Vagina (tissue), 2 donors: ENCODE data around the gene TSPY8. TPM values are rescaled to one million over a fixed set of nuclear protein-coding genes. Genes with fewer than 3 reads are reported as not detected.
"Not testable (repeated sequence)": the region's sequence is repeated elsewhere in the genome, so short reads cannot be mapped to it uniquely, and the experiment has no call there.

Source experiments
- DNase-seq, 2 donors: peaks; one replicate each; pipeline ENCODE4 v3.0.0-alpha.2; 2017; ENCODE audit errors: extremely low spot score in 2 of 2
- H3K27ac ChIP-seq: fragments of 200-600 bp; sonication (generic); one replicate; pipeline ENCODE4 v1.5.1; 2019
- H3K27me3 ChIP-seq: fragments of 200-600 bp; sonication (generic); one replicate; pipeline ENCODE4 v1.5.1; 2019
- H3K36me3 ChIP-seq, 2 donors: fragments of 200-600 bp; sonication (generic); one replicate each; pipeline ENCODE4 v1.5.1; 2017 to 2019
- H3K4me1 ChIP-seq: fragments of 200-600 bp; sonication (generic); one replicate; pipeline ENCODE4 v1.5.1; 2019
- H3K4me3 ChIP-seq, 2 donors: fragments of 200-600 bp; sonication (generic); 1 replicate in 1 of 2; 2 replicates in 1 of 2; pipeline ENCODE4 v1.5.1; 2016 to 2019
- H3K9me3 ChIP-seq: fragments of 200-600 bp; sonication (generic); one replicate; pipeline ENCODE4 v1.5.1; 2019
- POLR2A ChIP-seq, 2 donors: fragments of 450-650 bp; IDR thresholded peaks; one replicate each; pipeline ENCODE4 v1.6.1; 2017; ENCODE audit warnings: antibody characterized with exemption in 2 of 2, mild to moderate bottlenecking in 2 of 2, moderate library complexity in 2 of 2
- POLR2AphosphoS5 ChIP-seq, 2 donors: sonication (generic); formaldehyde crosslinking; IDR thresholded peaks; one replicate each; pipeline ENCODE4 v1.9.0; 2017; ENCODE audit warnings: antibody characterized with exemption in 2 of 2, mild to moderate bottlenecking in 2 of 2, low read depth in 1 of 2; ENCODE audit not compliant: insufficient read depth in 1 of 2
- intact Hi-C: fragments of 100-400 bp; cut with DNase I; formaldehyde crosslinking; loops from one replicate; pipeline ENCODE4 v1.15.1; 2023
- small RNA-seq: library from RNA; depleted of rRNA; stranded (forward); fragments of <200 nt; gene quantifications from one replicate; pipeline ENCODE3, GENCODE V24; 2016
- total RNA-seq: library from RNA; depleted of rRNA; stranded (reverse); fragments of >200 nt; gene quantifications from one replicate; pipeline ENCODE4 v1.2.3, GENCODE V29; 2016
- TF ChIP-seq, protein P1 (sequence below), 3 experiments: fragments of 450-650 bp in 2 of 3; fragments of 200-600 bp in 1 of 3; sonication (generic) in 1 of 3; IDR thresholded peaks; one replicate each; pipeline ENCODE4 v1.5.1; 2017 to 2019; ENCODE audit warnings: antibody characterized with exemption in 3 of 3, mild to moderate bottlenecking in 2 of 3, moderate library complexity in 2 of 3

Gene TSPY8, protein sequence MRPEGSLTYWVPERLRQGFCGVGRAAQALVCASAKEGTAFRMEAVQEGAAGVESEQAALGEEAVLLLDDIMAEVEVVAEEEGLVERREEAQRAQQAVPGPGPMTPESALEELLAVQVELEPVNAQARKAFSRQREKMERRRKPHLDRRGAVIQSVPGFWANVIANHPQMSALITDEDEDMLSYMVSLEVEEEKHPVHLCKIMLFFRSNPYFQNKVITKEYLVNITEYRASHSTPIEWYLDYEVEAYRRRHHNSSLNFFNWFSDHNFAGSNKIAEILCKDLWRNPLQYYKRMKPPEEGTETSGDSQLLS
- not detected for total RNA-seq

DNA sequence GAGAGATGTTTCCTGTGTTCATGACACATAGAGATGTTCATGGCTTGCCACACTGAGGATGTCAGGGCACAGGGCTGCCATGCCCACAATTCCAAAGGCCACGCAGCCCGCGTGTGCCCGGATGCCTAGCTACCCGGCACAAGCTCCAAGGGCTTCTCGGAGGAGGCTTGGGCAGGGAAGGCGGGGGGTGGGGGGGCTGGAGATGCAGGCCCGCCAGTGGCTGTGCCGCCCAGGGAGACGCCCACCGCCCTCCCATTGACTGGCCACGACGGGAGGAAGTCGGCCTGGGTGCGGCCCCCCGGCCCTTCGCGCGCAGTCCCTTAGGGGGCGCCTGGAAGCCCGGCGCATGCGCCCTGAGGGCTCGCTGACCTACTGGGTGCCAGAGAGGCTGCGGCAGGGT, at the start of gene TSPY8:
TSS of gene TSPY8 (plus strand) at position 301 of the 400 bp plus-strand sequence. CDS start at position 347, 46 bp downstream.
- H3K4me3 ChIP-seq, intact Hi-C loops, H3K4me1 ChIP-seq, H3K27ac ChIP-seq, H3K9me3 ChIP-seq, H3K36me3 ChIP-seq, H3K27me3 ChIP-seq, DNase-seq: not testable (repeated sequence)

DNA sequence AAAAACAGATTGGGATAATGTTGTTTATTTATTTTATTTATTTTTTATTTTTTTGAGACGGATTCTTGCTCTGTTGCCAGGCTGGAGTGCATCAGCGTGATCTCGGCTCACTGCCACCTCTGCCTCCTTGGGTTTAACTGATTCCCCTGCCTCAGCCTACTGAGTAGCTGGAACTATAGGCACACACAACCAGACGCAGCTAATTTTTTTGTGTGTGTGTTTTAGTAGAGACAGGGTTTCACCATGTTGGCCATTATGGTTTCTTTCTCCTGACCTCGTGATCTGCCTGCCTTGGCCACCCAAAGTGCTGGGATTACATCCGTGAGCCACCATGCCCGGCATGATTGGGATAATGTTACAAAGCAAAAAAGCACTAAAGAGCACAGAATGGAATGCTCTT, 36.6 kb upstream of the TSPY8 start:
- intact Hi-C loops: no loop called here
- Histone ChIP-seq H3K36me3 (no peaks in the 10 kb centered on the region), H3K27ac (no peak overlapping the region), H3K4me1 (no peaks in the 10 kb centered on the region), H3K27me3 (no peaks in the 10 kb centered on the region), H3K9me3 (no peaks in the 10 kb centered on the region), H3K4me3 (no peak overlapping the region)
- TF ChIP-seq POLR2A (IDR thresholded peaks at IDR 0.05) (no peak), POLR2AphosphoS5 (IDR thresholded peaks at IDR 0.05; ENCODE audit: insufficient read depth in 1 of 2, low read depth in 1 of 2) (no peak)
- TF ChIP-seq, protein P1, sequence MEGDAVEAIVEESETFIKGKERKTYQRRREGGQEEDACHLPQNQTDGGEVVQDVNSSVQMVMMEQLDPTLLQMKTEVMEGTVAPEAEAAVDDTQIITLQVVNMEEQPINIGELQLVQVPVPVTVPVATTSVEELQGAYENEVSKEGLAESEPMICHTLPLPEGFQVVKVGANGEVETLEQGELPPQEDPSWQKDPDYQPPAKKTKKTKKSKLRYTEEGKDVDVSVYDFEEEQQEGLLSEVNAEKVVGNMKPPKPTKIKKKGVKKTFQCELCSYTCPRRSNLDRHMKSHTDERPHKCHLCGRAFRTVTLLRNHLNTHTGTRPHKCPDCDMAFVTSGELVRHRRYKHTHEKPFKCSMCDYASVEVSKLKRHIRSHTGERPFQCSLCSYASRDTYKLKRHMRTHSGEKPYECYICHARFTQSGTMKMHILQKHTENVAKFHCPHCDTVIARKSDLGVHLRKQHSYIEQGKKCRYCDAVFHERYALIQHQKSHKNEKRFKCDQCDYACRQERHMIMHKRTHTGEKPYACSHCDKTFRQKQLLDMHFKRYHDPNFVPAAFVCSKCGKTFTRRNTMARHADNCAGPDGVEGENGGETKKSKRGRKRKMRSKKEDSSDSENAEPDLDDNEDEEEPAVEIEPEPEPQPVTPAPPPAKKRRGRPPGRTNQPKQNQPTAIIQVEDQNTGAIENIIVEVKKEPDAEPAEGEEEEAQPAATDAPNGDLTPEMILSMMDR (IDR thresholded peaks at IDR 0.05): no peak
- no peak for DNase-seq

DNA sequence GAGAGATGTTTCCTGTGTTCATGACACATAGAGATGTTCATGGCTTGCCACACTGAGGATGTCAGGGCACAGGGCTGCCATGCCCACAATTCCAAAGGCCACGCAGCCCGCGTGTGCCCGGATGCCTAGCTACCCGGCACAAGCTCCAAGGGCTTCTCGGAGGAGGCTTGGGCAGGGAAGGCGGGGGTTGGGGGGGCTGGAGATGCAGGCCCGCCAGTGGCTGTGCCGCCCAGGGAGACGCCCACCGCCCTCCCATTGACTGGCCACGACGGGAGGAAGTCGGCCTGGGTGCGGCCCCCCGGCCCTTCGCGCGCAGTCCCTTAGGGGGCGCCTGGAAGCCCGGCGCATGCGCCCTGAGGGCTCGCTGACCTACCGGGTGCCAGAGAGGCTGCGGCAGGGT, 20.4 kb upstream of the TSPY8 start, which contains the start of gene TSPY4:
TSS of gene TSPY4 (plus strand) at position 301 of the 400 bp plus-strand sequence. CDS start at position 347, 46 bp downstream.
- H3K27ac ChIP-seq, intact Hi-C loops, H3K36me3 ChIP-seq, H3K27me3 ChIP-seq, H3K4me1 ChIP-seq, H3K9me3 ChIP-seq, DNase-seq, H3K4me3 ChIP-seq: not testable (repeated sequence)

DNA sequence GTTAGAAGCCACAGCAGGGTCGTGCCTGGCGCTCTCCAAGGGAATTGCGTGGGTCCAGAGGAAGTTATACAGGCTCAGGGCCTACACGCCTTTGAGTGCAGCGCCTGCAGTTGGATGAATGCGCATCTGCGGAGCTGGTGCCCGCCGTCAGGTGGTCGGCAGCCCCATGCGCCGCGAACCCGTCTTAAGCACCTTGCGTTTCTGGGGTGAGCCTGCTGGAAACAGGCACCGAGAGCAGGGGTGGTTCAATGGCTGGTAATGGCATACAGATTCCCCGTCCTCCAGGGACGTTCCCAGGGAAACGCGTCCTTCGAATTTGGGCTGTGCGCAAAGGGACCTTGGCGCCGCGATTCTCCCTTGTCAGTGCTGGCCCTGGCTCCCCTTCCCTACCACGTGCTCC, 38.9 kb downstream of the TSPY8 start:
- H3K27ac ChIP-seq, DNase-seq, H3K9me3 ChIP-seq, H3K36me3 ChIP-seq, H3K4me1 ChIP-seq, H3K27me3 ChIP-seq, intact Hi-C loops, H3K4me3 ChIP-seq: not testable (repeated sequence)

DNA sequence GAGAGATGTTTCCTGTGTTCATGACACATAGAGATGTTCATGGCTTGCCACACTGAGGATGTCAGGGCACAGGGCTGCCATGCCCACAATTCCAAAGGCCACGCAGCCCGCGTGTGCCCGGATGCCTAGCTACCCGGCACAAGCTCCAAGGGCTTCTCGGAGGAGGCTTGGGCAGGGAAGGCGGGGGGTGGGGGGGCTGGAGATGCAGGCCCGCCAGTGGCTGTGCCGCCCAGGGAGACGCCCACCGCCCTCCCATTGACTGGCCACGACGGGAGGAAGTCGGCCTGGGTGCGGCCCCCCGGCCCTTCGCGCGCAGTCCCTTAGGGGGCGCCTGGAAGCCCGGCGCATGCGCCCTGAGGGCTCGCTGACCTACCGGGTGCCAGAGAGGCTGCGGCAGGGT, 40.5 kb downstream of the TSPY8 start, which contains the start of gene TSPY3:
TSS of gene TSPY3 (plus strand) at position 301 of the 400 bp plus-strand sequence. CDS start at position 347, 46 bp downstream.
- H3K27me3 ChIP-seq, H3K4me1 ChIP-seq, H3K27ac ChIP-seq, H3K36me3 ChIP-seq, H3K4me3 ChIP-seq, DNase-seq, intact Hi-C loops, H3K9me3 ChIP-seq: not testable (repeated sequence)

Small RNAs within 50 kb of the gene (small RNA-seq; reads per million reads assigned to genes)
- gene AC006158.1: not detected

Other genes starting within 250 kb of the TSPY8 start
- not detected for gene TSPY4, start 20.3 kb upstream of the TSPY8 start, total RNA-seq
- not detected for gene TSPY3, start 40.6 kb downstream of the TSPY8 start, total RNA-seq
- not detected for gene TSPY1, start 109.2 kb downstream of the TSPY8 start, total RNA-seq
- not detected for gene TSPY9, start 129.5 kb downstream of the TSPY8 start, total RNA-seq
- gene TSPY10, start 170.1 kb downstream of the TSPY8 start, total RNA-seq: not detected